GM21367 (cell line): ENCODE measurements around the gene KAT6B.

Experiments used
- ATAC-seq: cut with Tn5 transposase; IDR thresholded peaks from one replicate; pipeline ENCODE4 v1.9.1; 2021; ENCODE audit not compliant: unreplicated experiment

Gene KAT6B

GRCh38 chr10:75008952-75009351 lies 182.6 kb downstream of the KAT6B start:
- no peak for ATAC-seq

GRCh38 chr10:75009426-75009825 lies 183.0 kb downstream of the KAT6B start:
- ATAC-seq, result no peak

GRCh38 chr10:75010373-75010772 lies 184.0 kb downstream of the KAT6B start:
- no peak for ATAC-seq

GRCh38 chr10:75011221-75011620 lies 184.8 kb downstream of the KAT6B start:
- ATAC-seq, result no peak

DNA sequence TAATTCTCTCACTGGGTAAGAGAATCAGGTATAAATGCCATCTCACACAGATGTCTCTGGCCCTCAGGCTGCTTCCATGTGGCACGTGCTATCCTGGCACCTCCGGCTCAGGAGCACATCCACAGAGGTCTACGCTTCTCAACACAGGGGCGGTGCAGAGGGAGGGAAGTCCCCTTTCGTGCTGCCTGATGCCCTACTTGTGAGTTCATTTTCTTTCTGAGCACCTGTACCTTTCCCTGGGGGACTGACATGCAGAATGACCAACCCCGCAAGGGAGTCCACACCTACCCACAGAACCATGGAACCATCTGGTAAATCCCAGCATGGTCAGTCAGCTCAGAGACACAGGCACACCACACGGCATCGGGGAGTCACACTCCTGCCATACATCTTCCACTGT lies 186.1 kb downstream of the KAT6B start:
- no peak for ATAC-seq

- ATAC-seq, result no peak
Observed at GRCh38 chr10:75013007-75013406, 186.6 kb downstream of the KAT6B start.

DNA sequence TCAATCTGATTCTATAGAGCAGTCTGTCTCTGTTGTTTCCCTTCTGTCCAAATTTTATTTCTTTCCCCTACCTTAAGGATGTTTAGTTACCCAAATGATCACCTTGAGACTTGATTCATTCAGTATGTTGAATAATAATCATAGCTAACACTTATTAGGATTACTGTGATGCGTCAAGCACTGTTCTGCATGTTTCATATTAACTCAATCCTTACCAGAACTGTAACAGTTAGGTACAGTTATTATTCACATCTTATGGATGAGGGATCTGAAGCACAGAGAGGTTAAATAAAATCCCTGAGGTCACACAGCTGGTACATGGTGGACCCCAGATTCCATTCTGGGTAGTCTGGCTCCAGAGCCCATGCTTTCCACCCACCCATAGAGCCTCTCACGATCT lies 187.1 kb downstream of the KAT6B start:
- no peak for ATAC-seq

- ATAC-seq, result no peak
Observed at GRCh38 chr10:75014516-75015230, 188.3 kb downstream of the KAT6B start.

DNA sequence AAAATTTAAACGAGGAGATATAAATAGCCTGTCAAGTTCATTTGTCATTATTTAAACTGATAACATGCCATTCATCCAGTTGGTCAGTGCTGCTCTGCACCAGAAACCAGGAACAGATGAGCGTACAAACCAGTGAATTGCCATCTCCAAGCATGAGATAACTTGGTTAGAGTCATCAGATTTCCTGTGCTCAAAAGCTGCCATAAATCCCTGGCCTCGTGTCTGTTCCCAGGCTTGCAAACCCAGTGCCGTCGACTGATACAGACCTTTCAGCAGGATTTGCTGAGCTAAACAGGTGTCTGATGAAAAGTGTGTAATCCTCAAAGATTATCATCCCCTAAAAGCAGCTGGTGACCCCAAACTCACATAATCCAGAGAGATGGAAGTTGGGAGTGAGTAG lies 189.0 kb downstream of the KAT6B start:
- ATAC-seq, result no peak

DNA sequence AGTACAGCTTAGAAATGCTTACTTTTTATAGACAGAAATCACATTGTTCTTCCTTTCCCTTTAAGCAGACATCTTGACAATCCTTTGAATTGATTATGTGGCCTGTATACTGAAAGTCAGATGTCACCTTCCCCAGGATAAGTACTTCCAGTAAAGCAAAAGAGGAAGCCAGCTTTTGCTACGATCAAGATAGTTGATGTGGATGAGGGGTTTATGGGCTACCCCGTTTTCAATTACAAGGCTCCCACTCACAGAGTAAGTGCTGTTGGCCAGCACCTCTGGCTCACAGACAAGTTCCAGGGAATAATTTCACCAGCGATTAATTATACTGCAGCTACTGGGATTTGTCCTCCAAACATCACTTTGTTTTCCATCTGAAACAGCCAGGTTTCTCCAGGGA lies 189.9 kb downstream of the KAT6B start:
- no peak for ATAC-seq

DNA sequence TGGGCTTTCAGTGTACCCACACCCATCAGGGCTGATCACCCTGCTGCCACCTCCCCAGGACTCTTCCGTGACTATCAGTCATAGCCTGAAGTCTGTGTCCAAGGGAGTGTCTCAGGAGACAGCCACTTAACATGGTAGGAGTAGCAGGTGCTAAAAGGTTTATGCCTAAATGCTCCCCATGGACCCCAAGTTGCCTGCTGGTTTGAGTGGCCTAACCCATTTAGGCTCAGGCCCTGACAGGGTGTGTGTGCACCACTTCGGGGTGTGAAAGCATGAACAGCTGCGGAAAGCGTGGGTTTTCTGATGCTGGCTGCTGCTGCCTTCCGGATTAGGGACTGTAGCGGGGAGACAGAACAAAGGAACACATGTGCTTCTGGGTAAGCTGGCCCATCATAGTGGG lies 191.9 kb downstream of the KAT6B start:
- no peak for ATAC-seq

DNA sequence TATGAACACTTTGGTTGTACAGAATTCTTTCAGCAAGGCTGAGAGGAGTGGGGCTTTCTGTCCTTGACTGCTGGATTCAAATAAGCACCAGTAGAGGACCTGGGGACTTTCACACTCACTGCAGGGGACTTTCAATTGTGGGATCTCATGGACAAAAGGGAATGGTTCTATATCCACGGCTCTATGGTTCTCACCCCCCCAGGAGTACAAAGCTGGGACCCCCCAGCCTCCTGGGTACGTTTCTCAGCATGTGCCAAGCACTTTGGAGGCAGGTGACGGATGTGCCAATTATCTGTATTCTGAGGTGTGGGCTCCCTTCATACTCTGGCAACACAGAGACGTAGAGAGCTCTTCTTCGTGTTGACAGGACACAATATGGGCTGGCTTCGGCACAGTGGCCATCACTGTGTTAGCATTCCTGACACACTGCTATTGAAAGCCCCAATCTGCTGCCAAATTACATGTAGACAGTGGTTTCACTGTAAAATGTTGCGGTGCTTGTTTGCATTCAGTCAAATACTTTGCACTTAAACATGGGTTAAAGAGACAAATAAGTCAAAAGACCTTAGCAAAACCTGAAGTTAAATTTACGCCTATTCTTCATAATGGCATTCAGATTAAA lies 192.4 kb downstream of the KAT6B start:
- no peak for ATAC-seq

GRCh38 chr10:75019370-75019769 lies 193.0 kb downstream of the KAT6B start:
- ATAC-seq, result no peak

GRCh38 chr10:75020168-75020567 lies 193.8 kb downstream of the KAT6B start:
- no peak for ATAC-seq

DNA sequence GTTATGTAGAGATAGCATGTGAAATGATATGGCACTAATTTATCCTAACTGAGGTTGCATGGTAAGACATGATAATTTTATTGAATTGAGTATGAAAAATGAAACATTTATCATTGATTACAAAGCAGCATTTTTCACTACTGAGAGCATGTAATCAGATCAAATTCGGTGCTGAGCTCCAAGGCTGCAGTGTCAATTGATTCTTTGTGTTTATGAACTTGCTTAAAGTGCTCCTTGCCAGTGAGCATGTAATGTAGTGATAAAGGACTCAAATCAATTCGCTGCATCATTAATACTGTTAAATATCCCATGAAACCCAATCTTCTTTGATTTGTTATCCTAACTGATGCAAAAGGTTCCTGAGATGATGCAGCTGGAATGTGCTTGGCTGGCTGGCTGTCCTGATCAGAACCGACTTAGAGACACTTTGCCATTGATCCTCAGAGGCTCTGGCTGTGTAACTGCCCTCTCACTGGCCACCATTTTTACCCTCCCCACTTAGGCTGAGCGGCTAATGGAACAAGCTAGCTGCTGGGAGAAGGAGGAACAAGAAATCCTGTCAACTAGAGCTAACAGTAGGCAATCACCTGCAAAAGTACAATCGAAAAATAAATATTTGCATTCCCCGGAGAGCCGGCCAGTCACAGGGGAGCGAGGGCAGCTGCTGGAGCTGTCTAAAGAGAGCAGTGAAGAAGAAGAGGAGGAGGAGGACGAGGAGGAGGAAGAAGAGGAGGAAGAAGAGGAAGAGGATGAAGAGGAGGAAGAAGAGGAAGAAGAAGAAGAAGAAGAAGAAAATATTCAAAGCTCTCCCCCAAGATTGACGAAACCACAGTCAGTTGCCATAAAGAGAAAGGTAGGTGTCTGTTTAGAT lies 195.2 kb downstream of the KAT6B start:
- ATAC-seq, result no peak

- ATAC-seq, result no peak
Observed at GRCh38 chr10:75023074-75023473, 196.7 kb downstream of the KAT6B start.

DNA sequence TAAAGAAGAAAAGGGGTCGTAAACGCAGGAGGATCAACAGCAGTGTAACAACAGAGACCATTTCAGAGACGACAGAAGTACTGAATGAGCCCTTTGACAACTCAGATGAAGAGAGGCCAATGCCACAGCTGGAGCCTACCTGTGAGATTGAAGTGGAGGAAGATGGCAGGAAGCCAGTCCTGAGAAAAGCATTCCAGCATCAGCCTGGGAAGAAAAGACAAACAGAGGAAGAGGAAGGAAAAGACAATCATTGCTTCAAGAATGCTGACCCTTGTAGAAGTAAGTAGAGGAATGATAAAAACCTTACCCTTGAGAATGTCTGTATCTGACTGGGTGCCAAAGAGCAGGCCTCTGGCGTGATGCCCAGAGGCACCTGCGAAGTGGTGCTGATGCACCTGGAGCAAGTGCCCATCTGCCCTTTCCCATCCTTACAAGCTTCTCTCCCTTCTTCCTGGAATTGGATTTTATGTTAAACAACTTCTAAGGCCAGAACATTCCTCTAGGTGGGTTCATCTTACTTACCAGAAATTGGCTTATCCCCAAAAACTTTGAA lies 198.6 kb downstream of the KAT6B start:
- no peak for ATAC-seq

GRCh38 chr10:75028049-75028448 lies 201.6 kb downstream of the KAT6B start:
- ATAC-seq, result no peak

- no peak for ATAC-seq
Observed at GRCh38 chr10:75028748-75029147, 202.3 kb downstream of the KAT6B start.

GRCh38 chr10:75029420-75029819 lies 203.0 kb downstream of the KAT6B start:
- no peak for ATAC-seq

- ATAC-seq, result no peak
Observed at GRCh38 chr10:75029857-75030256, 203.5 kb downstream of the KAT6B start.

DNA sequence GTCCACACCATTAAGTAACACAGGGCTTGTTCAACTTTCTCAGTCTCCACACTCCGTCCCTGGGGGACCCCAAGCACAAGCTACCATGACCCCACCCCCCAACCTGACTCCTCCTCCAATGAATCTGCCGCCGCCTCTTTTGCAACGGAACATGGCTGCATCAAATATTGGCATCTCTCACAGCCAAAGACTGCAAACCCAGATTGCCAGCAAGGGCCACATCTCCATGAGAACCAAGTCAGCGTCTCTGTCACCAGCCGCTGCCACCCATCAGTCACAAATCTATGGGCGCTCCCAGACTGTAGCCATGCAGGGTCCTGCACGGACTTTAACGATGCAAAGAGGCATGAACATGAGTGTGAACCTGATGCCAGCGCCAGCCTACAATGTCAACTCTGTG lies 204.0 kb downstream of the KAT6B start:
- ATAC-seq, result no peak
